CD14-positive monocyte (primary cell): ENCODE measurements around the gene DHRS1. TPM values are rescaled to one million over a fixed set of nuclear protein-coding genes. Genes with fewer than 3 reads are reported as not detected.
A peak's percentile ranks its signal among the peaks of the same experiment; 100 is the strongest.

Experiments
- DNase-seq, 3 donors: peaks; one replicate each; pipeline ENCODE4 v3.0.0-alpha.2; 2011 to 2022
- H2AFZ ChIP-seq: 2 replicates; pipeline ENCODE4 v1.6.0; 2012; ENCODE audit warnings: mild to moderate bottlenecking, low read depth, low read length, inconsistent platforms; ENCODE audit not compliant: insufficient read depth, poor library complexity, severe bottlenecking
- H3K27ac ChIP-seq, 2 donors: 1 replicate in 1 of 2; 2 replicates in 1 of 2; pipeline ENCODE4 v1.5.1; 2012 to 2013; ENCODE audit warnings: low read length in 2 of 2, control low read depth in 1 of 2, inconsistent platforms in 1 of 2, low read depth in 1 of 2, mild to moderate bottlenecking in 1 of 2
- H3K27me3 ChIP-seq, 2 donors: one replicate each; pipeline versions ENCODE4 v1.6.0 to v1.6.1; 2011 to 2013; ENCODE audit warnings: low read length in 2 of 2; ENCODE audit not compliant: control insufficient read depth in 2 of 2, insufficient read depth in 2 of 2
- H3K36me3 ChIP-seq, 2 donors: replicated peaks in 1 of 2; 1 replicate in 1 of 2; 2 replicates in 1 of 2; pipeline versions ENCODE4 v1.5.1 to v1.6.1; 2012 to 2013; ENCODE audit warnings: low read length in 2 of 2, control low read depth in 1 of 2, inconsistent platforms in 1 of 2, mild to moderate bottlenecking in 1 of 2; ENCODE audit not compliant: insufficient read depth in 2 of 2, control insufficient read depth in 1 of 2
- H3K4me1 ChIP-seq, 2 donors: 1 replicate in 1 of 2; 2 replicates in 1 of 2; pipeline versions ENCODE4 v1.5.1 to v1.6.1; 2012 to 2013; ENCODE audit warnings: low read length in 2 of 2, control low read depth in 1 of 2, inconsistent platforms in 1 of 2, mild to moderate bottlenecking in 1 of 2, moderate library complexity in 1 of 2; ENCODE audit not compliant: insufficient read depth in 2 of 2, control insufficient read depth in 1 of 2
- H3K4me2 ChIP-seq: replicated peaks from 2 replicates; pipeline ENCODE3; 2012; ENCODE audit warnings: low read length, moderate library complexity, mild to moderate bottlenecking; ENCODE audit not compliant: poor library complexity, severe bottlenecking; ENCODE audit errors: extremely low read depth
- H3K4me3 ChIP-seq, 3 experiments: fragments of 200-600 bp in 1 of 3; sonication (generic) in 1 of 3; replicated peaks in 1 of 3; 1 replicate in 2 of 3; 2 replicates in 1 of 3; pipeline ENCODE4 v1.5.1; 2011 to 2013; ENCODE audit warnings: low read length in 3 of 3, mild to moderate bottlenecking in 3 of 3, control low read depth in 2 of 3, low read depth in 2 of 3, inconsistent platforms in 1 of 3, moderate library complexity in 1 of 3
- H3K79me2 ChIP-seq: 2 replicates; pipeline ENCODE4 v1.6.0; 2012; ENCODE audit warnings: mild to moderate bottlenecking, control low read depth, inconsistent platforms, low read length, moderate library complexity; ENCODE audit not compliant: insufficient read depth
- H3K9ac ChIP-seq: 2 replicates; pipeline ENCODE4 v1.6.0; 2017; ENCODE audit warnings: low read length, mild to moderate bottlenecking; ENCODE audit not compliant: insufficient read depth, poor library complexity, severe bottlenecking
- H3K9me3 ChIP-seq, 2 donors: replicated peaks in 1 of 2; 1 replicate in 1 of 2; 2 replicates in 1 of 2; pipeline versions ENCODE4 v1.5.1 to v1.6.1; 2012 to 2013; ENCODE audit warnings: low read length in 2 of 2, control low read depth in 1 of 2; ENCODE audit not compliant: control insufficient read depth in 1 of 2, insufficient read depth in 1 of 2
- H4K20me1 ChIP-seq: 2 replicates; pipeline ENCODE4 v1.6.0; 2012; ENCODE audit warnings: mild to moderate bottlenecking, low read length, control low read depth, moderate library complexity; ENCODE audit not compliant: insufficient read depth
- H3K27ac Mint-ChIP-seq, 7 donors: one replicate each; pipeline ENCODE4 v1.8.0; 2020; ENCODE audit warnings: mild to moderate bottlenecking in 7 of 7, mixed read lengths in 7 of 7, moderate library complexity in 6 of 7, inconsistent platforms in 2 of 7
- H3K27me3 Mint-ChIP-seq, 3 donors: one replicate each; pipeline ENCODE4 v1.8.0; 2021 to 2022; ENCODE audit warnings: low read depth in 3 of 3, mild to moderate bottlenecking in 3 of 3, mixed read lengths in 3 of 3, moderate library complexity in 3 of 3, inconsistent platforms in 1 of 3
- H3K36me3 Mint-ChIP-seq, 2 donors: one replicate each; pipeline ENCODE4 v1.8.0; 2020; ENCODE audit warnings: mixed read lengths in 2 of 2, inconsistent platforms in 1 of 2, mild to moderate bottlenecking in 1 of 2
- H3K4me1 Mint-ChIP-seq: one replicate; pipeline ENCODE4 v1.8.0; 2020; ENCODE audit warnings: mild to moderate bottlenecking, mixed read lengths
- H3K4me3 Mint-ChIP-seq, 2 donors: one replicate each; pipeline ENCODE4 v1.8.0; 2020; ENCODE audit warnings: mild to moderate bottlenecking in 2 of 2, mixed read lengths in 2 of 2, moderate library complexity in 1 of 2
- H3K9me3 Mint-ChIP-seq, 7 donors: one replicate each; pipeline ENCODE4 v1.8.0; 2020 to 2022; ENCODE audit warnings: mixed read lengths in 7 of 7, mild to moderate bottlenecking in 6 of 7, moderate library complexity in 6 of 7, inconsistent platforms in 2 of 7
- CTCF ChIP-seq: fragments of 200-600 bp; IDR thresholded peaks from one replicate; pipeline ENCODE4 v1.8.0; 2022; ENCODE audit warnings: antibody characterized with exemption, mild to moderate bottlenecking
- WGBS: methylation state at CpG from one replicate; pipeline ENCODE4 v1.1.5; 2013; ENCODE audit warnings: missing lambda C conversion rate; ENCODE audit not compliant: insufficient coverage; 5-methylcytosine and 5-hydroxymethylcytosine counted together
- intact Hi-C, 2 donors: fragments of 100-400 bp; cut with micrococcal nuclease; formaldehyde crosslinking; loops; one replicate each; pipeline versions ENCODE4 v1.15.0 to v1.15.1; 2023
- polyA plus RNA-seq, 3 donors: library from polyadenylated mRNA; depleted of rRNA in 1 of 3; unstranded in 2 of 3; stranded (reverse) in 1 of 3; fragments of 300-500 nt in 2 of 3; fragments of >200 nt in 1 of 3; fragmentation: Illumina TruSeq in 2 of 3; gene quantifications; 1 replicate in 2 of 3; 2 replicates in 1 of 3; pipeline ENCODE4 v1.2.3, GENCODE V29; 2012 to 2021

The DHRS1 gene
- polyA plus RNA-seq, 3 donors = 31.6 to 49.4 (median 48.8) TPM

GRCh38 chr14:24309538-24310264 lies 10.1 kb upstream of the DHRS1 start, which contains the start of gene LTB4R2:
TSS of gene LTB4R2 (plus strand) at chr14:24310140. CDS start at chr14:24310665, 525 bp downstream.
- no peaks in the 10 kb centered on the region for H3K9me3 ChIP-seq
- peaks cover 0 to 2% (median 0%) of the 10 kb centered on the region in 7 donors for H3K9me3 Mint-ChIP-seq
- peaks cover 57% of the 10 kb centered on the region for H4K20me1 ChIP-seq
- peaks cover 65 to 73% of the 10 kb centered on the region in 2 donors for H3K4me1 ChIP-seq
- H3K79me2 ChIP-seq = peaks cover 83% of the 10 kb centered on the region
- peak within 1 kb of the TSS; percentile 67 for H3K9ac ChIP-seq
- H2AFZ ChIP-seq = peak within 1 kb of the TSS; percentile 80
- peak within 1 kb of the TSS; percentile 81 to 95 for H3K4me3 Mint-ChIP-seq
- DNase-seq = no peak
- H3K36me3 ChIP-seq = peaks cover 36 to 45% of the 10 kb centered on the region in 2 donors
- TF ChIP-seq CTCF = no peak
- no peaks in the 10 kb centered on the region for H3K27me3 Mint-ChIP-seq
- H3K27me3 ChIP-seq = no peaks in the 10 kb centered on the region
- peak within 1 kb of the TSS; percentile 80 to 98 (median 89) for H3K27ac Mint-ChIP-seq
- H3K4me2 ChIP-seq = peak within 1 kb of the TSS; percentile 93
- H3K4me1 Mint-ChIP-seq = peaks cover 68% of the 10 kb centered on the region
- peak within 1 kb of the TSS; percentile 51 to 84 (median 57) for H3K4me3 ChIP-seq
- WGBS = no CpG with 5 or more reads among the region's 5 CpGs
- peak within 1 kb of the TSS; percentile 85 to 89 for H3K27ac ChIP-seq
- intact Hi-C loops = loop anchor here in 1 of 2 donors (5.0 to 10.0 kb wide), 3 partner anchors 32 to 95 kb away; partner anchors contain the start of genes CHMP4A, GMPR2, MDP1 and NEDD8
- H3K36me3 Mint-ChIP-seq = peaks cover 50 to 56% of the 10 kb centered on the region in 2 donors

GRCh38 chr14:24308342-24309124 lies 9.0 kb upstream of the DHRS1 start:
- H3K4me1 ChIP-seq = peaks cover 54 to 61% of the 10 kb centered on the region in 2 donors
- H3K36me3 ChIP-seq = peaks cover 47 to 57% of the 10 kb centered on the region in 2 donors

More at GRCh38 chr14:24308342-24309124, 9.0 kb upstream of the DHRS1 start:
- Mint-ChIP-seq H3K4me1 (peaks cover 57% of the 10 kb centered on the region), H3K36me3 (peaks cover 57 to 68% of the 10 kb centered on the region in 2 donors), H3K27ac (peak overlapping the region in 6 of 7 donors; percentile 32 to 86 (median 68)), H3K4me3 (peak overlapping the region; percentile 12 to 59), H3K9me3 (peaks cover 0 to 2% (median 0%) of the 10 kb centered on the region in 7 donors), H3K27me3 (no peaks in the 10 kb centered on the region)
- H2AFZ ChIP-seq = no peak overlapping the region
- H3K9me3 ChIP-seq = no peaks in the 10 kb centered on the region
- peaks cover 62% of the 10 kb centered on the region for H4K20me1 ChIP-seq
- peak overlapping the region; percentile 9 to 45 for H3K27ac ChIP-seq
- no peaks in the 10 kb centered on the region for H3K27me3 ChIP-seq
- DNase-seq = no peak
- 87% methylated on average over 3 of the region's 7 CpGs for WGBS
- intact Hi-C loops = loop anchor here in 1 of 2 donors (10.0 kb wide), 1 partner anchor 94 kb away; the partner anchor contains the start of genes CHMP4A and MDP1
- peak; percentile 32 for TF ChIP-seq CTCF
- H3K9ac ChIP-seq = no peak overlapping the region
- peak overlapping the region in 1 of 3 experiments; percentile 84 for H3K4me3 ChIP-seq
- H3K79me2 ChIP-seq = peaks cover 77% of the 10 kb centered on the region
- peak overlapping the region; percentile 93 for H3K4me2 ChIP-seq
